Activated CD8-positive, alpha-beta memory T cell treated with anti-CD3 and anti-CD28 coated beads for 24 hours (primary cell): Measurements from ENCODE around the gene SHISAL1.

Experiments
- DNase-seq: peaks from one replicate; pipeline ENCODE4 v3.0.0-alpha.2; 2020

The SHISAL1 gene

DNA sequence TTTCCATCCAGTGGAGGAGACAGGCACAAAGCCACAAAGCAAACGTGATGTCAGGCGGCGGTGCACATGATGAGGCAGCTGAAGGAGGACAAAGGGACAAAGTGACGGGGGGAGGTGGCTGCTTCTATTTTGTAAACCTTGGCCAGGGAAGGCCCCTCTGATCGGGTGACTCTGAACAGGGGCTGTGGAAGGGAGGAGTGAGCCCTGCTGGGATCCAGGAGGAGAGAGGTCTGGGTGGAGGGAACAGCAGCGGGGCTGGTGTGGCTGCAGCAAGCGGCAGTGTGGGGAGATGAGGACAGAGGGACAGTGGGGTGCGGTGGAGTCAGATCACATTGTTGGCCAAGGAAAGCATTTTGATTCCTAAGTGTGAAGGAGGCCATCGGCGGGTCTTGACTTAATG lies 36.7 kb downstream of the SHISAL1 start:
- no peak for DNase-seq

DNA sequence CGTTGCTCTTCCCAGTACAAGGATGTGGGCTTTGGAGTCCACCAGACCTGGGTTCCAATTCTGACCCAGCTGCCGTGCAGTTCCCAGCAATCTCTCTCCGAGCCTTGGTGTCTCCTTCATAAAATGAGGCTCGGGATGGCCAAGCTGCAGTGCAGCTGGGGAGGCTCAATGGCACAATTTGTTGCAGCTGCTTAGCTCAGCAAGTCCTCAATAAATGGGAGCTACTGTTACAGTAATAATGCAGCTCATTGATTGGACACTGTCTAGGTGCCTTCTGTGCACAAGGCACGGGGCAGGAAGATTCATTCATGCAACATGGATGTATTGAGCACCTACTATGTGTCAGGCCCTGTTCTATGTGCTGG lies 37.1 kb downstream of the SHISAL1 start:
- no peak for DNase-seq

DNA sequence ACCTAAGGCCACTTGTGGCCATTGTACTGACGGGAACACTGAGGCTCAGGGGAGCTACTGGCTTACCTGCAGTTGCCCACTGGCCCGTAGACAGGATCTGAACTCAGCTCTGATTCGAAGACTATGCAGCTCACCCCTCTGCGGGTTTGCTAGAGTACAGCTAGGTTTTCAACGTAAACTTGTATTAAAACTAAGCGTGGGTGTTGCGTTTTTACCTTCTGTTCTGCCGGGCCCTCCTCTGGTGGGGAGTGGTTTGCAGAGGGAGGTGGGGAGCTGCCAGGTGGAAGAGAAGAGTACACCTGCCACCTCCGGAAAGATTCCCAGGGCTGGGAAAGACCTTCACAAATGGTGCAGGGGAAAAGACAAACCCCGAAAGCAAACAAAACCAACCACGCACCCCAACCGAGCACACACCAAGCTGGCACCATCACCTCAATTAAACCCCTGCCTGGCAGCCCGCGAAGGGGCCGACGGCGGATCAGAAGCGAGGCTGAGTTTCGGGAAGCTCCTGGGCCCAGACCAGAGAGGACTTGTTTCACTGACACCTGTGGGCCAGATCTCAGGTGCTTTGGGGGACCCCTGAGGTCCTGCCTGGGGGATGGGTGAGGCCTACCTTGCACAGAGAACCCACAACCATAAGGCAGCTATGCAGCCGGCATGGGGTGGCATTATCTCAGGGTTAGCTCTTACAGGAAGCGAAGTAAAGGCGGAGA lies 37.7 kb downstream of the SHISAL1 start:
- DNase-seq: no peak

DNA sequence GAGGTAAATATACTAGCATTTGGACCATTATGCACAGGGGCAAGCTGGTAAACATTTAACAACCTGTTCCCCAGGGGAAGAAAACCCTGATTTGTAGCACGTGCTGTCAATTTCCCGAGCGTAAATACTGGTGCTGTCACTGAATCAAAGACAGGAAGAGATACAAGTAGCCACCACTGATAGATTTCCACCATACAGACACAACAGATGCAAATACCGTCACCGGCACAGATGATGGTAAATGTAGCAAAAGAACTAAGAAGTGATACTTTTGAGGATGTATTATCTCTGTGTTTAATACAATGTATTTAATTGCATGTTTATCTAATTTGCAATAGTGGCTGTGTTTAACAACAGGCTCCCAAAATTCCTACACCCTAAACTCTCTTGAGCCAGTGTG lies 39.6 kb downstream of the SHISAL1 start:
- DNase-seq: no peak

DNA sequence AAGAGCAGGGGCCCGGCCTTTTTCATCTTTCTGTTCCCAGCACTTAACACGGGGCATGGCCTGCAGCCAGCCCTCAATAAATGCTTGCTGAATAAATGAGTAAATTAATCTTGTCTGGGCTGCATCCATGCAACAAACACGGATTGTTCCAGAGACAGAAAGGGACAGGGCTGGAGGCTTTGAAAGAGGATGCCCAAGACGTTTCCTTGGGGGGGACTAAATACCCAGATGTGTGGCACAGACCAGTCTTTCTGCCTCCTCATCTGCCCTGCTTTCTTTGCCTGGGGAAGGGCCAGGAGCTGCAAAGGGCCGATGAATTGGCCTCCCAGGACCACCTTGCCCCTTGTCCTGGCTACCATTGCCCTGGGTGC lies 40.4 kb downstream of the SHISAL1 start:
- no peak for DNase-seq

DNA sequence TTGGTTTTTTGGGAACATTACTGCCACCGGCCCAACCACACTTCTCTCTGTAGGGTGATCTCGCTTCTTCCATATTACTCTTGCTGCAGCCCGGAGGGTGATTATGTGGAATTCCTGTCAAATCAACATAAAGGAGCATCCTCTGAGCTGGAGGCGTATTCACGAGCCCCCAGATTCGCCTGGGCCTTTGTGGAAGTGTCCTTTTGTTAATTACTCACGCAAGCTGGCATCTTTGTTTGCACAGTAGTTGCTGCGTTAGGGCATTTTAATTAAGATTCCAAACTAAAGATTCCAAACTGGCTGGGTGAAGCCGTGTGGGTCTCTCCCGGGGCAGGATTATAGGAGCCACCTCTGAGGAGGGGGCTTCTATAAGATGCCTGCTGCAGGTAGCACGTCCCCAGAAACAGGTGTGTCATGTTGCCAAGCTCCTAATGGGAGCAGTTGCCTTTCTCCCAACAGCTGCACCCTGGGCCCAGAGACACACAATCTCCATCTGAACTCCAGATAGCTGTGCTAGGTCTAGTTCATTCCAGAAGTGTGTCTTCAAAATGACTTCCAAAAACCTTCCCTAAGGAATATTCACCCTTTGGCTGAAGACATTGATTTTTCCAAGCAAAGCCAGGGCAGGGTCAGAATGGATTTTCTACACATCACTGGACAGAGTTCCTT lies 40.9 kb downstream of the SHISAL1 start:
- DNase-seq: no peak

DNA sequence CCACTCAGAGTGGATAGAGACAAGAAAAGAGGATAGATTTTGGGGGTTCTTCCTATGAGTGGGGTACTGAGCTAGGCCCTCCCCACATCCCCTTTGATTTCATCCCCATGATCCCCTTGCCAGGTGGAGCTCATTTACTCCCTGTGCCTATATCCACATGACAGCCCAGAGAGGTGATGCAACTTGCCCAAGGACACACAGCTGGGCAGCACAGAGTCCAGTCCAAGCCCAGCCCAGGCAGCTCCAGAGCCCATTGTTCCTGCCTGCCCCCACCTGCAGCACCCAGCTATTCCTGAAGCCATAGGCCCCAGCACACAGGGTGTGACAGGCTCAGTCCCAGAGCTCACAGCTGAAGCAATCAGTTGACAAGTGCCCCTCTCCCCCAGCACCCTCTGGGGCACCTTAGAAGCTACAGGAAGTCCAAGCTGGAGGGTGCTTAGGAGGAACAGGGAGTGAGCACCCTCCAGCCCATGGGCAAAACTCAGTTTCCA lies 41.7 kb downstream of the SHISAL1 start:
- no peak for DNase-seq

DNA sequence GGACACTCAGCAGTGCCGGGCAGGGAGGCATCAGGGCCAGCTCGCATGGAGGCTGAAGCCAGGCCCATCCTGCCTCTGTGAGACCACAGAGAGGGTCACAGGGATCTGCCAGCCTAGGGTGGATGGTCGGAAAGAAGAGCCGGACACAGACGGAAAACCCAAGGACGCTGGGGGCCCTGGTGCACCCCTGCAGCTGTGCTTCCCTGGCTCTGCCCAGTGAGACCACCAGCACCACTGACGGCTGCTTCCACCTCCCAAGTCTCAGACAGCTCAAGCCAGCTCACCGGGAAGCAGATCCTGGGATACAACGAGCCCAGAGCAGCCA lies 42.2 kb downstream of the SHISAL1 start:
- DNase-seq: no peak

DNA sequence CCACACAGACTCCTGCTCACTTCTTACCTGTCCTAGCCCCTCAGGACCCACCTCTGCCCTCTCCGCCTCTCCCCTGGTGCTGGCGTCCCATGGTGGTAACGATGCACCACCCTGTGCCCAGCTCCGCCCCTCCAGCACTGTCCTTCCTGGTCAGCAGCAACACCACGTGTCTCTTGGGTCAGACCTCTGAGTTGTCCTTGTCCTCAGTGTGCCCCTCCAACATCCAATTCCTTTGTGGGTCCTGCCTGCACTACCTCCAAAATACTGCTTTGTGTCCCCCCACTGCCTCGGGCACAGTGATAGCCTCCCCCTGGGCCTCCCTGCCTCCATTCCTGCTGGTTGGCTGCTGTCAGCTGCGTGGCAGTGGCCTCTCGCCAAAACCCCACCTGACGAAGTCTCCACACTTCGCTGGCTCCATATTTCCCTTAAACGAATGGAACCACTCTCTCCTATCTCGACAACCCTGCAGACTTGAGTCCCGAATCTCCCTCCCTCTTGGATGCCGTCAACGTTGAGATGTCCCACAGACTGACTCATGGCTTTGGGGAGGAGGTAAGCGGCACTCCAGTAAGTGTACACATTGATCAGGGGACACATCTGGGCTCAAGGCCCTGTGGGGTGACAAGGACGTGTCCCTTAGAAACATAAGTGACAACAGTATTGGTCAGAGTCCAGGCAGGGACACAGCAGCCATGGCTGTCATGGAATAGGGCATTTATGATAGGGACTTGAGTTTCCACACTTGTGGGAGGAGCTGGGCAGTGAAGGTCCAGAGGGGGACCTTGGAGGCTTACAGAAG lies 42.8 kb downstream of the SHISAL1 start:
- DNase-seq: no peak

DNA sequence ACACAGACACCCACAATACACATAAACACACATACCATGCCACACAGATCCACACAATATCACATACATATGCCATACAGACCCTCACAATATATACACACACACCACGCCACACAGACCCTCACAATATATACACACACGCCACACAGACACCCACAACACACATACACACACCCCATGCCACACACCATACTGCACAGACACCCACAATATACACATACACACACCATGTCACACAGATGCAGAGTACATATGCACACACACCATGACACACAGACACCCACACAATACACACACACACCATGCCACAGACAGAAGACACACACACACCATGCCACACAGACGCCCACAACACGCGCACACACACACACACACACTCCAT lies 43.6 kb downstream of the SHISAL1 start:
- DNase-seq: no peak

DNA sequence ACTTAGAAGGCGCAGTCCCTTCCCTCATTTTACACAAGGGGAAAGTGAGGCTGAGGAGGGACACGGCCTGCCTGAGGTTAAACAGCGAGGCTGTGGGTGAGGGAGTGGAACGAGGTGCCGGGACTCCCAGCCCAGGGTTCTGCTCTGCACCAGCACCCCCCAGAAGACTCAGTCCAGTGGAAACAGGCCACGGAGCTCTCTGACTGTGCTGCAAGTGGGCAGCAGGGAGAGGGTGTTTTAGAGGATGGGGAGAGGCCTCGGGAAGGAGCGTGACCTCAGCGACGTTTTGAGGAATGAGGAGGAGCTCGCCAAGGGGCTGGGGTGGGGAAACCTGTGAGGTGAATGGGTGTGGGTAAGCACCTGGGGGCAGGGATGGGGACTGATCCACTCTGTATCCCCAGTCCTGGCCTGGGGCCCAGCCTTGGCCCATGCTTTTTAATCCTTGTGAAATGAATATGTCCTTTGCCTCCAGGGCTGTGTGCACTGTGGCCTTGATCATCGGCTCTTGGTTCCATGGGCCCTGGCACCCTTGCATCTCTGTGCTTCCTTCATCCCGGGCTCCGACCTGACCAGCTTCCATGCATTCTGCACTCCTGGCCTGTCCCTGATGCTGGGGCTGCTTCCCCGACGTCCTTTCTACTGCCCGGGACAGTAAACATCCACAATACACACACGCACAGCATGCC lies 44.2 kb downstream of the SHISAL1 start:
- DNase-seq: no peak

DNA sequence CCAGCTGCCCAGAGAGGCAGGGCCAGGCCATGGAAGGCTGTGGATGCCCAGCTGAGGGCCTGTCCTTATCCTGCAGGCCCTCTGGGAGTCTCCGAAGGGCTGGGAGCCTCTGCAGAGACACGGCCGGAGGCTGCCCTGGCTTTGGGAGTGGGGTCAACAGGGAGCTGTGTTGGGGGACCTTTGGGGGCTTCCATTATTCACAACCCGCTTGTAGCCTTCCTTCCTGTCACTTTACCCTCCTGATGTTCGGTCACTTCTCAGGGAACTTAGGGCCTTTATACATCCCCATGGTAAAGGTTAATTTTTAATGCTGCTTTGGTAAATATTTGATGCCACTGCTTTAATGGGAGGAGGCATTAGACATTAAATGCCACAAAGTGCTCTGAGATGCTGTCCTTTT lies 44.9 kb downstream of the SHISAL1 start:
- DNase-seq: no peak

DNA sequence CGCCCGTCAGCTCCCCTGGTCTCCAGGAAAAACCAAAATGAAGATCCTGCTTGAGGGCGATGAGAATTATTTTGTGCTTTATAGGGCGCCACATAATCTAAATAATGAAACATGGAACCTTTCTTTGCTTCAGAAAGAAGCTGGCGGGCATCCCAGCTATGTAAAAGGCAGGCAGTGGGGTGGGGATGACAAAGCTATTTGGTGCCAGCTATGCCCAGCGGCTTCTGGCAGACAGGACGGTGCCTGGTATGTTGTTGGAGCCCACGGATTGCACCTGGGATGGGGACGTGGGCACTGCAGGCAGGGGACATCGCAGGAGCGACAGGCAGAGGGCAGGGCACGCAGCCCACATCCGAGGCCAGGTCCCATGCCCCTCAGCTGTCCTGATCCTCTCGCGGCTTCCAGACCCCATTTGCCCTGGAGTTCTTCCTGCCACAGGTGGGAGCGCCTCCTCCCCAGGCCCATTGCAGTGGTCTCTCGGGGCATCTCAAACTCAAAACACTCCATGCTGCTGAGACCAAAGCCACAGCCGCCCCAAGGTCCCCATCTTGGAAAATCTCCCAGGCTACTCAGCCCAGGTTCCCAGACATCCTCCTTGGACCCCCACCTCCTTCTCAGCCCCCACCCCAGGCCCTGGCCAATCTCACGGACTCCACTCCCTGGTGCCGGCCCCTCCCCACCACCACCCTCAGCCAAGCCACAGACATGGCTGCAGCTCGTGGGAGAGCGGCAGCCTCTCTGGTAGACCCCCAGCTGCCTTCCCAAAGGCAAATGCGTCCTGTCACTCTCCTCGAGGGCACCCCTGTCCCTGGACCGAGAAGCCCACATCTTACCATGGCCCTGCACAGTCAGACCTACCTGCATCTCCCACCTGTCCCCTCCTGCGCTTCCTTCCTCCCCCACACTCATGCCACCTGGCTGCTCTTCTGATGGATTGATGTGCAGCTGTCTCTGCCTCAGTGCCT lies 45.7 kb downstream of the SHISAL1 start:
- no peak for DNase-seq

DNA sequence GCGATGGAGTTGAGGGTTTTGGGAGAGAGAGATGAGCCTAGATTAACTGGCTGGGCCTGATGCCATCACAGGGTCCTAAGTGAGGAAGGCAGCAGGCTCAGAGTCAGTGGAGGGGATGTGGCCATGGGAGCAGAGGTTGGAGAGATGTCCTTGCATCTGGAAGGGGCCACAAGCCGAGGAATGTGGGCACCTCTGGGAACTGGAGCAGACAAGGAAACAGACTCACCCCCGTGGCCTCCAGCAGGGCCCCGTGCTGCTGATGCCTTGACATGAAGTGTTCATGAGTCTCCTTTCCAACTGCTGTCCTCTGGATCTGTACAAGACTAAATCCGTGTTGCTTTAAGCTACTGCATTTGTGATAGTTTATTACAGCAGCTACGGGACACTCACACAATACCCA lies 49.2 kb downstream of the SHISAL1 start:
- no peak for DNase-seq

DNA sequence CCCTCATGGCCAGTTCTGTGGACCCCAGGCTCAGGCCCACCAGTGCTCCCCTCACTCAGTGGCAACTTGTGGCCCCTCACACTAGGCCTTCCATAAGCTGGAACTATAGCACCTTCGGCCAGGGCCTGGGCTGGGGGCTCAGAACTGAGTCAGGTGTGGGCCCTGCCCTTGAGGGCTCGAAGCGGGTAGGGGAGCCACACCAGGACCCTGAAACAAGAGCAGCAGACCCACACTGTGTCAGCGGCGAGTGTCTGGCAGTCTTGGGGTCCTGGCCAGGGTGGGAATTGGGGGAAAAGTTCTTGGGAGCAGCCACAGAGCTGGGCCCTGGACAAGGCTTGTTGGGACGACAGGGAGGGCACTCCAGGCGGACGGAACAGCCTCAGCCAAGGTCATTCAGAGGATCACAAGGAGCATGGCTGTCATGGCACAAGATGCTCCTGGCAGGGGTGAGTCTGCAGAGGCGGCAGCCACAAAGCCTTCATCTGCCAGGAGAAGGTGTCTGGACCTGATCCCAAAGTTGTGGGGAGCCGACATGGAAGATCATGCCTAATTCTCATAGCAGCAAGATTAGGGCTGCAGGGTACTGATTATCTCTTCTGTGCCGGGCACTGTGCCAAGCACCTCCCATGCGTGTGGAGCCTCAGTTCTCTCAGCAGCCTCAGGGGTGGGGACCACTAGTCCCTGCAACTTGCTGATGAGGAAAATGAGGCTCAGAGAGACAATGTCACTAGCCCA lies 50.7 kb downstream of the SHISAL1 start:
- DNase-seq: no peak

DNA sequence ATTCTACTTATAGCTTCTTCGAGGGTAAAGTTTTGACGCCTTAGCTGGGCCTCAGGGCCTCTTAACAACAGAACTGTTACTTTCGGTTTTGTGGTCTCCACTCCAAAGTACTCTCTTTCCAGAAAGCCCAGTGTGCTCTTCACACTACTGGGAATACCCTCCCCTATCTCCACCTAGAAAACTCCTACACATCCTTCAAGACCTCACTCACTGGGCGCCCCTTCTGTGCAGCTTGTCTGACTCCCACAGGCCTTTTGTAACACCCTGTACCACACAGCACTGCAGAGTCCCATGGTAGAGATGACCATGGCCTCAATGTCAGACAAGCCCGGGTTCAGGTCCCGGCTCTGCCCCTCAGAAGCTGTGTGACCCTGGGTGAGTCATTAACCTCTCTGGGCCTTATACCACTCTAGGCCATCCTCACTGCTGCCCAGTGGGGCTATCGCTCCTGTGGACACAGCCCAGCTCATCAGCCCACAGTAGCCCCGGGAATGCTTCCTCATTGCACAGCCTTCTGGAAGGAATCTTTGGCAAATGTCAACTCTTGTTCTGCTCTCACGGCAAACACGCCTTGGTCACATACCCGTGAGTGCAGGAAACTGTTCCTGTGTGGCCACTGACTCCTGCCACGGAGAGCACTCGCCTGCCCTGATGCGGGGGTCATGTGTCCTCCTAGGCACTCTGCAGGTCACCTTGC lies 51.4 kb downstream of the SHISAL1 start:
- DNase-seq: no peak

DNA sequence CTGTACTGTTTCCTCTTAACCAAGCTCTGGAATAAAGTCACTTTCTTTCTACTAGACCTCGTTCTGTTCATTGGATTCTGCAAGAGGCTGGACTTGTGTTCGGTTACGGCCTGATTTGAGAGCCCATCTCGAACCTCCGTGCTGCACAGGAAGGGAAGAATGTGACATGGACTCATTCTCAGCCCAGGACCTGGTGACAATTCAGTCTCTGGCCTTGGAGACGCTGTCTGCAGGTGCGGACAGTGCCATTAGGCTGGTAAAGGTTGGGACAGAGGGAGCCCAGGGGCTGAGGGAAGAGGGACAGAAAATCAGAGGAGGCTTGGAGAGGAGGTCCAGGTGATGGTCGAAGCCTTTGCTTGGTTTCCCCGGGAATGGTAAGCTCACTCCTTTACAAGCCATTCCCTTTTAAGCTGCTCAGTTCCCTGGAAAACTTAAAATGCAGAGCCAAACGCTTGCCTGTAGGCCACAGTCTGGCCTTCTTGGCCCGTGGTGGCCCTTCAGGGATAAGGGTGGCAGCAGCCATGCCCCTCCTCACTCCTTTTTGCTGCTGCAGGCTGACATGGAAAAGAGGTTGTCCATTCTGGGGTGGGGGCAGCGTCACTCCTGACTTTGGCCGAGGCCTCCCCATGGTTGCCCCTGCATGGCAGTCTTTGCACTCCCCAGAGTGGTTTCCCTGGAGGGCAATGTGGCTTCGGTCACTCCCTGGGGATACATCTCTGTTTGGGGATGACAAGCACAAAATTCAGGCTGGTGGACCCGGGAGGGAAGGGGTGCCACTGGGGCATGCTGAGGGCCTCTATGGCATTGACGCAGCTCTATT lies 52.3 kb downstream of the SHISAL1 start:
- DNase-seq: no peak

DNA sequence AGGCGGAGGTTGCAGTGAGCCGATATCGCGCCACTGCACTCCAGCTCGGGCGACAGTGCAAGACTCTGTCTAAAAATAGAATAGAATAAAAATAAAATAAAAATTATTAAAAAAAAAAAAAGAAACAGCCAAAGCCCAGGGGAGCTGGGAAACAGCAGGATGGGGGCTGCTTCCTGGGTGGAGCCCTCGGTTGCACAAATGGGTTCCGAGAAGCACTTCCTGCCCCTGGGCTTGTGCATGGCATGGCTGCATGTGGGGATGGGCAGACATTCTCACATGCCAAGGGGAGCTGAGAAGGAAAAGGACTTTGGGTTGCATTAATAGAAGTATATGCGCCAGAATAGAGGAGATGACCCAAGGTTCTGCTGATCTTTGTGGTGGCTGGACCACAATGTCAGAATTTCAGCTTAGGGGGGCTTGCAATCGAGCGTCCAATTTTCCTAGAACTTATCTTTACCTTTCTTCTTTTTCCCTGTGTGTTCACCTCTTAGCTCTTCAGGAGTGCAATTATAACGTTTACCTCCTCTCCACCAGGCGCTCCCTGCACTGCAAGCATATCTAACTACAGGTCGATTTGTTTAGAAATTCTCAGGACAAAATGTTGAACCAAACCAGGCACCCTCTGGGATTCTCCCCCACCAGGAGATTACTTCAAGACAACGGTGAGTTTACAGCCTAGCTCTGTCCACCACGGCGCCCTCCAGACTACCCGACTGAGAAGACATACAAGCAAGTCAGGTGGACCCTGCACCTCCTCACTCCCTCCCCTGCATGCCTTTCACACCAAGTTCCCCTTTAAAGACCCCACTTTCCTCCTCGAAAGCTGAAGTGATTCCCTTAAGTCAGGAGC lies 53.2 kb downstream of the SHISAL1 start:
- peak; percentile 24 for DNase-seq
